ENCODE measurements around the gene L1TD1.

The L1TD1 gene

GRCh38 chr1:62232871-62233278 is 38.2 kb downstream of the L1TD1 start:
- Histone ChIP-seq H3K4me1 (ENCODE audit: control insufficient read depth, low read length) (no peaks in the 10 kb centered on the region), H3K4me3 (ENCODE audit: low read length) (no peak overlapping the region), H4K20me1 (ENCODE audit: control insufficient read depth, insufficient read depth, low read depth, low read length) (no peaks in the 10 kb centered on the region), H3K9me3 (ENCODE audit: control insufficient read depth, insufficient read depth, low read length) (no peaks in the 10 kb centered on the region), H3K79me2 (ENCODE audit: control insufficient read depth, low read length) (no peaks in the 10 kb centered on the region), H3K27ac (ENCODE audit: low read depth, low read length) (no peak overlapping the region), H3F3A (ENCODE audit: control insufficient read depth, insufficient read depth) (no peaks in the 10 kb centered on the region), H3K9me2 (replicated peaks; ENCODE audit: control insufficient read depth, low read length) (no peaks in the 10 kb centered on the region), H3K36me3 (ENCODE audit: control insufficient read depth, low read length) (no peaks in the 10 kb centered on the region), H3K4me2 (ENCODE audit: low read length) (no peak overlapping the region), H3K27me3 (ENCODE audit: control insufficient read depth, low read length) (no peaks in the 10 kb centered on the region)
- TF ChIP-seq CTCF (IDR thresholded peaks at IDR 0.05; ENCODE audit: low read depth, low read length, poor library complexity, severe bottlenecking) = no peak
- TF ChIP-seq EZH2phosphoT487 (IDR thresholded peaks at IDR 0.05; ENCODE audit: borderline replicate concordance, low read length) = no peak

- Histone ChIP-seq H3K4me3 (ENCODE audit: low read length) (no peak overlapping the region), H3K9me3 (ENCODE audit: control insufficient read depth, insufficient read depth, low read length) (no peaks in the 10 kb centered on the region), H3K4me1 (ENCODE audit: control insufficient read depth, low read length) (no peaks in the 10 kb centered on the region), H3K27ac (ENCODE audit: low read depth, low read length) (no peak overlapping the region), H3F3A (ENCODE audit: control insufficient read depth, insufficient read depth) (no peaks in the 10 kb centered on the region), H3K36me3 (ENCODE audit: control insufficient read depth, low read length) (no peaks in the 10 kb centered on the region), H4K20me1 (ENCODE audit: control insufficient read depth, insufficient read depth, low read depth, low read length) (no peaks in the 10 kb centered on the region), H3K9me2 (replicated peaks; ENCODE audit: control insufficient read depth, low read length) (no peaks in the 10 kb centered on the region), H3K27me3 (ENCODE audit: control insufficient read depth, low read length) (no peaks in the 10 kb centered on the region), H3K79me2 (ENCODE audit: control insufficient read depth, low read length) (no peaks in the 10 kb centered on the region), H3K4me2 (ENCODE audit: low read length) (no peak overlapping the region)
- TF ChIP-seq CTCF (IDR thresholded peaks at IDR 0.05; ENCODE audit: low read depth, low read length, poor library complexity, severe bottlenecking) (no peak), EZH2phosphoT487 (IDR thresholded peaks at IDR 0.05; ENCODE audit: borderline replicate concordance, low read length) (no peak)
These were observed 39.3 kb downstream of the L1TD1 start for GRCh38 chr1:62233926-62234450.

- H3K27ac ChIP-seq (ENCODE audit: low read depth, low read length) = no peak overlapping the region
- H3K9me2 ChIP-seq (replicated peaks; ENCODE audit: control insufficient read depth, low read length) = no peaks in the 10 kb centered on the region
- no peaks in the 10 kb centered on the region for H3F3A ChIP-seq (ENCODE audit: control insufficient read depth, insufficient read depth)
- no peak overlapping the region for H3K4me2 ChIP-seq (ENCODE audit: low read length)
- no peaks in the 10 kb centered on the region for H3K9me3 ChIP-seq (ENCODE audit: control insufficient read depth, insufficient read depth, low read length)
- H3K4me3 ChIP-seq (ENCODE audit: low read length) = no peak overlapping the region
- H3K4me1 ChIP-seq (ENCODE audit: control insufficient read depth, low read length) = no peaks in the 10 kb centered on the region
- H3K36me3 ChIP-seq (ENCODE audit: control insufficient read depth, low read length) = no peaks in the 10 kb centered on the region
- no peaks in the 10 kb centered on the region for H3K27me3 ChIP-seq (ENCODE audit: control insufficient read depth, low read length)
- no peak for TF ChIP-seq EZH2phosphoT487 (IDR thresholded peaks at IDR 0.05; ENCODE audit: borderline replicate concordance, low read length)
- TF ChIP-seq CTCF (IDR thresholded peaks at IDR 0.05; ENCODE audit: low read depth, low read length, poor library complexity, severe bottlenecking) = no peak
- no peaks in the 10 kb centered on the region for H3K79me2 ChIP-seq (ENCODE audit: control insufficient read depth, low read length)
- no peaks in the 10 kb centered on the region for H4K20me1 ChIP-seq (ENCODE audit: control insufficient read depth, insufficient read depth, low read depth, low read length)
These were observed 40.0 kb downstream of the L1TD1 start for GRCh38 chr1:62234688-62235087.

Measured in DOHH2 (cell line).